ENCODE measurements around the gene PLEKHM3.

Gene PLEKHM3

GRCh38 chr2:207993151-207993763 lies 32.1 kb downstream of the PLEKHM3 start:
- DNase-seq (ENCODE audit: low read depth in 2 of 2) = no peak

GRCh38 chr2:207991944-207992343 lies 33.4 kb downstream of the PLEKHM3 start:
- no peak for DNase-seq (ENCODE audit: low read depth in 2 of 2)

- DNase-seq (ENCODE audit: low read depth in 2 of 2) = no peak
These were observed 34.5 kb downstream of the PLEKHM3 start for GRCh38 chr2:207990784-207991183.

- no peak for DNase-seq (ENCODE audit: low read depth in 2 of 2)
These were observed 36.4 kb downstream of the PLEKHM3 start for GRCh38 chr2:207988975-207989374.

- no peak for DNase-seq (ENCODE audit: low read depth in 2 of 2)
These were observed 38.2 kb downstream of the PLEKHM3 start for GRCh38 chr2:207987025-207987716.

GRCh38 chr2:207984765-207985480 lies 40.4 kb downstream of the PLEKHM3 start:
- DNase-seq (ENCODE audit: low read depth in 2 of 2) = no peak

GRCh38 chr2:207983641-207984042 lies 41.7 kb downstream of the PLEKHM3 start:
- DNase-seq (ENCODE audit: low read depth in 2 of 2) = no peak

- DNase-seq (ENCODE audit: low read depth in 2 of 2) = no peak
These were observed 47.0 kb downstream of the PLEKHM3 start for GRCh38 chr2:207978177-207978948.

GRCh38 chr2:207975921-207976320 lies 49.4 kb downstream of the PLEKHM3 start:
- no peak for DNase-seq (ENCODE audit: low read depth in 2 of 2)

- DNase-seq (ENCODE audit: low read depth in 2 of 2) = no peak
These were observed 51.1 kb downstream of the PLEKHM3 start for GRCh38 chr2:207974216-207974605.

- DNase-seq (ENCODE audit: low read depth in 2 of 2) = no peak
These were observed 54.5 kb downstream of the PLEKHM3 start for GRCh38 chr2:207970826-207971180.

- DNase-seq (ENCODE audit: low read depth in 2 of 2) = no peak
These were observed 55.0 kb downstream of the PLEKHM3 start for GRCh38 chr2:207970147-207970825.

- DNase-seq (ENCODE audit: low read depth in 2 of 2) = no peak
These were observed 56.1 kb downstream of the PLEKHM3 start for GRCh38 chr2:207969249-207969648.

- no peak for DNase-seq (ENCODE audit: low read depth in 2 of 2)
These were observed 58.2 kb downstream of the PLEKHM3 start for GRCh38 chr2:207967121-207967520.

GRCh38 chr2:207960911-207961310 lies 64.4 kb downstream of the PLEKHM3 start:
- DNase-seq (ENCODE audit: low read depth in 2 of 2) = no peak

GRCh38 chr2:207960090-207960489 lies 65.2 kb downstream of the PLEKHM3 start:
- no peak for DNase-seq (ENCODE audit: low read depth in 2 of 2)

- no peak for DNase-seq (ENCODE audit: low read depth in 2 of 2)
These were observed 68.6 kb downstream of the PLEKHM3 start for GRCh38 chr2:207956771-207957170.

GRCh38 chr2:207955456-207955855 lies 69.9 kb downstream of the PLEKHM3 start:
- no peak for DNase-seq (ENCODE audit: low read depth in 2 of 2)

- no peak for DNase-seq (ENCODE audit: low read depth in 2 of 2)
These were observed 72.0 kb downstream of the PLEKHM3 start for GRCh38 chr2:207953354-207953753.

GRCh38 chr2:207952564-207953345 lies 72.6 kb downstream of the PLEKHM3 start:
- DNase-seq (ENCODE audit: low read depth in 2 of 2) = no peak
